Measurements from ENCODE around the gene STARD7. TPM values are rescaled to one million over a fixed set of nuclear protein-coding genes. Genes with fewer than 3 reads are reported as not detected.
A peak's percentile ranks its signal among the peaks of the same experiment; 100 is the strongest.

STARD7 gene
- total RNA-seq, 2 donors from 2014 or later = 102 to 179 TPM

DNA sequence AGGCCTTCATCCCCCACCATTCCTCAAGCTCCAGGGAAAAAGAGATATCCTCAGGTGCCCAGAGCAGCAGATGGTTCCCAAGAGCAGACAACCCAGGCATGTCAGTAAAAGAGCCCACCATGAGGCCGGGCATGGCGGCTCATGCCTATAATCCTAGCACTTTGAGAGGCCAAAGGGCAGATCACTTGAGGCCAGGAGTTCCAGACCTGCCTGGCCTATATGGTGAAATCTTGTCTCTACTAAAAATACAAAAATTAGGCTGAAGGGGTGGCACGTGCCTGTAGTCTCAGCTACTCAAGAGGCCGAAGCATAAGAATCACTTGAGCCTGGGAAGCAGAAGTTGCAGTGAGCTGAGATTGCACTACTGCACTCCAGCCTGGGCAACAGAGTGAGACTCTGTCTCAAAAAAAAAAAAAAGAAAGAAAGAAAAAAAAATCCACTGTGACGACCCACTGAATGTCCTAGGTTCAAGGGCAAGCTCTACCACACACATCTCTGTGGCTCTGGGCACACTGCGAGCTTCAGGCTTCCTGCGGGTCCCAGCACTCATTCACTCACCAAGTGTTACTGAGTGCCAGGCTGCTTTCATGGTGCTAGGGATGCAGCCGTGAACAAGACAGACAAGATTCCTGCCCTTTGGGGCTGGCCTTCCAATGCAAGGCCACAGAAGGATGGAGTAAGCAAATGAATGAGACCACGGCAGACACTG is 56.9 kb downstream of the STARD7 start:
- H3K36me3 ChIP-seq = no peaks in the 10 kb centered on the region
- no peaks in the 10 kb centered on the region for H3K9me3 ChIP-seq
- no peak for DNase-seq
- no peak overlapping the region for H3K27ac ChIP-seq
- H3K4me1 ChIP-seq = no peaks in the 10 kb centered on the region
- H3K9ac ChIP-seq (ENCODE audit: low read depth in 2 of 2, low read length in 2 of 2) = no peak overlapping the region
- TF ChIP-seq, protein P1, sequence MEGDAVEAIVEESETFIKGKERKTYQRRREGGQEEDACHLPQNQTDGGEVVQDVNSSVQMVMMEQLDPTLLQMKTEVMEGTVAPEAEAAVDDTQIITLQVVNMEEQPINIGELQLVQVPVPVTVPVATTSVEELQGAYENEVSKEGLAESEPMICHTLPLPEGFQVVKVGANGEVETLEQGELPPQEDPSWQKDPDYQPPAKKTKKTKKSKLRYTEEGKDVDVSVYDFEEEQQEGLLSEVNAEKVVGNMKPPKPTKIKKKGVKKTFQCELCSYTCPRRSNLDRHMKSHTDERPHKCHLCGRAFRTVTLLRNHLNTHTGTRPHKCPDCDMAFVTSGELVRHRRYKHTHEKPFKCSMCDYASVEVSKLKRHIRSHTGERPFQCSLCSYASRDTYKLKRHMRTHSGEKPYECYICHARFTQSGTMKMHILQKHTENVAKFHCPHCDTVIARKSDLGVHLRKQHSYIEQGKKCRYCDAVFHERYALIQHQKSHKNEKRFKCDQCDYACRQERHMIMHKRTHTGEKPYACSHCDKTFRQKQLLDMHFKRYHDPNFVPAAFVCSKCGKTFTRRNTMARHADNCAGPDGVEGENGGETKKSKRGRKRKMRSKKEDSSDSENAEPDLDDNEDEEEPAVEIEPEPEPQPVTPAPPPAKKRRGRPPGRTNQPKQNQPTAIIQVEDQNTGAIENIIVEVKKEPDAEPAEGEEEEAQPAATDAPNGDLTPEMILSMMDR (IDR thresholded peaks at IDR 0.05) = no peak
- H3K27me3 ChIP-seq = no peaks in the 10 kb centered on the region
- intact Hi-C loops (cut with DNase I) = no loop called here
- no peak overlapping the region for H3K4me3 ChIP-seq

DNA sequence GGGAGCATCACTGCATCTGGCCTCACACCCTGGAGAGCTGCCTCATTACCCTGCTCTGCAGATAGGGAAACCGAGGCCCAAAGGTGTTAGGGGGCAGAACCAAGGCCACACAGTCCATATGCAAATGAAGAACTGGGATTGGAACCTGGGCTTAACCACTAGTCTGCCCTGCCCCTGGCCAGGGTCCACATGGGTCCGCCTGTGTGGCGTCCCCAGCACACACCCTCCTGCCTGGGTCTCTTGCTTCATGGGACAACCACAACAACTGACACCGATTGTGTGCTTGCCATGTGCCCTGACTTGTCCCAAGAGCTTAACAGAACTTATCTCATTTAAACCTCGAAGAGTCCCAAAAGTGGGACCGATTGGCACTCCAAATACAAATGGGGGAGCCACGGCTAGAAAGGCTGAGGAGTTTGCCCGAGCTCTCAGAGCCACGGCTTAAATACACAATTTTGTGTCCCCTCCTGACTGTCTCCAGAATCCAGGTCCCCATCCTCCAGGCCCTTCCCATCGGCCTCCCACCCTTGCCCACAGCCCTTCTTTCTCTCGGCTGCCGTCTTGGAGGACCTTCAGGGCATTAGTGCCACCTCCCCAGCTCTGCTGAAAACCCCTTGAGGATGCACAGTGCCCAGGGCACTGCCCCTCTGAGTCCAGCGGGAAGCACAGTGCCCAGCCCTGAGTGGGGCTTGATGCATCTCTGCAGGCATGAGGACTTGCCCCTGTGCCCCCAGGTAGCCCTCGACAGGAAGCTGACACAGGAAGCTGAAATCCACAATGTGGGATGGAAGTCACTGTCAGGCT is 57.6 kb downstream of the STARD7 start:
- Histone ChIP-seq H3K9me3 (no peaks in the 10 kb centered on the region), H3K27ac (no peak overlapping the region), H3K9ac (ENCODE audit: low read depth in 2 of 2, low read length in 2 of 2) (no peak overlapping the region), H3K4me1 (no peaks in the 10 kb centered on the region), H3K27me3 (no peaks in the 10 kb centered on the region), H3K36me3 (no peaks in the 10 kb centered on the region), H3K4me3 (no peak overlapping the region)
- intact Hi-C loops (cut with DNase I) = no loop called here
- DNase-seq = no peak
- TF ChIP-seq, protein P1 (IDR thresholded peaks at IDR 0.05) = no peak

DNA sequence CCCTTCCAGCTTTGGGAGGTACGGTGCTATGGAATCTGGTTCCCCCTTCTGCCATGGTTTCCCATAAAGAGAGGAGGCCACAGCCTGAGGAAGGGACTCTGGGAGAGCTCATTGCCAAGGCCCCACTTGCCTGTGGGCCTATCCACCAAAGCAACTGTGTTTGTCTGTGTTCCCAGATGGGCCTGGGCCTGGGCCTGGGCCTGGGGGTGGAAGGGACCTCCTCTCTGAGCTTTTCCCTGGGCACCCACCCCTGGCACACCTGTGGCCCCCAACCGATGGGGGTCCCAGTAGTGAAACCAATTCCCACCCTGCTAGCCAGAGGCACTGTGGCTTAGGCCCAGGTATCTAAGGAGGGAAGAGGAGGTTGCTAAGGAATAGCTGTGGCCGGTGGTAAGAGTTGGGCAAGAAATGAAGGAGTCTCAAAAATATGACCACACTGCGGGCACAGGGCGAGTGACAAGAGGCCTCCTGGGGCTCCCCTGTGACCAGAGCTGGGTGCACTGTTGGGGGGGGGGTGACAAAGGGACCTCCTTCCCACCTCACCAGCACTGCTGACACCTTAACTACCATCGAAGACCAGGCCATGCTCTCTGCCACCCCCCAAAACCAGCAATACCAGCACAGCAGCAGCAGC is 58.5 kb downstream of the STARD7 start:
- Histone ChIP-seq H3K27ac (no peak overlapping the region), H3K36me3 (no peaks in the 10 kb centered on the region), H3K4me3 (no peak overlapping the region), H3K9ac (ENCODE audit: low read depth in 2 of 2, low read length in 2 of 2) (no peak overlapping the region), H3K27me3 (no peaks in the 10 kb centered on the region), H3K9me3 (no peaks in the 10 kb centered on the region), H3K4me1 (no peaks in the 10 kb centered on the region)
- TF ChIP-seq, protein P1 (IDR thresholded peaks at IDR 0.05) = no peak
- DNase-seq = no peak
- intact Hi-C loops (cut with DNase I) = no loop called here

DNA sequence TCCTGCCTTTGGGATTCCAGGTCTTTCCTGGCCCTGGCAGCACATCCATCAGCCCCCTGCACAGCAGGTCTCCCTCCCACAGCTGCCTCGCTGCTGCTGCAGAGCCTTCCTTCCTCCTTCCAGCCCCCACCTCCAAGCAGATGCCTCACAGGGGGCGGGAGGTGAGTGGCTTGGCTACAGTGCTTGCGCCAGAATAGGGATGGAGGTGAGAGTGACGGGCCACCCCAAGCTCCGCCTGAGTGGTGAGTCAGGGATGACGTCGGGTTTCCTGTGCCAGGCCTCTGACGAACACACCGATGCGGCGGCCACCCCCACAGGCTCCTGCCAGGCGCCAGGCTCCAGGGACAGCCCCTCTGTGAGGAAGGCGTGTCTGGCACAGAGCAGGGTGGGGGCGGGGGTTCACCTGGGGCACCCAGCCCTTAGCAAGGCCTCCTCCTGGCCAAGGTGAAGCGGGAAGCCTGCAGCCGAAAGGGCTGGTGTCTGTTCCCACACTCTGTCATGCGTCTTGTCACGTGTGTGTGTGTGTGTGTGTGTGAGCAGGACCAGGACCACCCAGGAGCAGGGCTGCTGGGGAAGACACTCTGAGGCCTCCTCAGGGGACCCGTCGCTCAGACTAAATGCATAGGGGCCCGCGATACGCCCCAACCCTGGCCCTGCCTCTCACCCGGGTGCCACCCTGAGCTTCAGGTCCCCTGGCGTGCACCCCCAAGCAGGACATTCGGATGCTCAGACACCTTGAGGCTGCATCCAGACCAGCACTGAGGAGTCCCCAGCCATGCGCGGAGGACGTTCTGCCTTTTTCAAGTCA is 60.0 kb downstream of the STARD7 start:
- H3K4me1 ChIP-seq = no peaks in the 10 kb centered on the region
- TF ChIP-seq, protein P1 (IDR thresholded peaks at IDR 0.05) = no peak
- no peaks in the 10 kb centered on the region for H3K27me3 ChIP-seq
- no peaks in the 10 kb centered on the region for H3K36me3 ChIP-seq
- no peaks in the 10 kb centered on the region for H3K9me3 ChIP-seq
- H3K9ac ChIP-seq (ENCODE audit: low read depth in 2 of 2, low read length in 2 of 2) = peak overlapping the region in 1 of 2 donors; percentile 48
- DNase-seq = peak; percentile 73
- intact Hi-C loops (cut with DNase I) = loop anchor here (5.0 kb wide), 1 partner anchor 114 kb away; no protein-coding TSS in a partner anchor
- no peak overlapping the region for H3K4me3 ChIP-seq
- H3K27ac ChIP-seq = no peak overlapping the region

All from colonic mucosa (tissue), 4 donors.